Stomach smooth muscle (tissue), 2 donors: Measurements from ENCODE around the gene ADISSP.
"Not testable (repeated sequence)": the region's sequence is repeated elsewhere in the genome, so short reads cannot be mapped to it uniquely, and the experiment has no call there.

ENCODE experiments used
- H3K27ac ChIP-seq: one replicate; pipeline ENCODE4 v1.7.0; 2013; ENCODE audit warnings: mild to moderate bottlenecking, low read length, inconsistent platforms
- H3K27me3 ChIP-seq, 2 donors: one replicate each; pipeline ENCODE4 v1.7.0; 2013; ENCODE audit warnings: low read length in 2 of 2; ENCODE audit not compliant: insufficient read depth in 2 of 2, control insufficient read depth in 1 of 2
- H3K36me3 ChIP-seq, 2 donors: one replicate each; pipeline ENCODE4 v1.7.0; 2013; ENCODE audit warnings: low read length in 2 of 2; ENCODE audit not compliant: control insufficient read depth in 2 of 2, insufficient read depth in 2 of 2
- H3K4me1 ChIP-seq: one replicate; pipeline ENCODE4 v1.7.0; 2013; ENCODE audit warnings: low read length; ENCODE audit not compliant: control insufficient read depth, insufficient read depth
- H3K4me3 ChIP-seq, 2 donors: one replicate each; pipeline ENCODE4 v1.7.0; 2013; ENCODE audit warnings: low read length in 2 of 2
- H3K9ac ChIP-seq, 2 donors: one replicate each; pipeline ENCODE4 v1.7.0; 2013; ENCODE audit warnings: low read length in 2 of 2, mild to moderate bottlenecking in 1 of 2
- H3K9me3 ChIP-seq, 2 donors: one replicate each; pipeline ENCODE4 v1.7.0; 2013; ENCODE audit warnings: low read length in 2 of 2; ENCODE audit not compliant: control insufficient read depth in 2 of 2
- donor health status: healthy.
- donor health status: Pancreatic carcinoma.

The ADISSP gene

DNA sequence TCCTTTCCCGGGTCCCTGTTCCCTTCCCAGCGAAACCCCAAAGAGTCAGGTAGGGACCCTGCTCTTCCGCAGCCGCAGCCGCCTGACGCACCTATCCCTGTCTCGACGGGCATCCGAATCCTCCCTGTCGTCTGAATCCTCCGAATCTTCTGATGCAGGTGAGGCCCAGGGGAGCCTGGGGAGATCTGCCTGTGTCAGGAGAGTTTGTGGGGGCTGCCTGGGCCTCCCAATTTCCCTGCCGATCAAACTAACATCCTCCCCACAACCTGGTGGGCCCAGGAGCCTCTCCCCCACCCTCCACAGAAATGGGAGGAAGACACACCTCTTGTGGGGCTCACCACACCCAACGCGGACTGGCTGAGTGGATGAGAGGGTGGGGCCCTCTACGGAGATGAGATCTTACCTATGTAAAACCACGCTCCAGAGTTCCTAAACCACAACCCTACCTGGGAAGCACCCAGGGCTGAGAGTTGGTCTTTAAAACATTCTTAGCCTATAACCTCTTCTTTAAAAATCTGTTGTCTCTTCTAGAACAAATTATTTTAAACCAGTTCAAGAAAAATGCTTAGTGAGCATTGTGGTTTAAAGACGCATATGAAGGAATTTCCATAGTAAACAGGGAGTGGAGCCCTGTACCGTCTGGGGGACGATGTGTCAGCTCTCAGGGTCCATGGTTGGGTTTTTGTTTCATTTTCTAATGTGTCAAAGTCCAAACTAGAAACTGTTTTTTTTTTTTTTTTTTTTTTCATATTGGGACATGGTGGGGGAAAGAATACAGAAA, 30.2 kb upstream of the ADISSP start:
- H3K4me1 ChIP-seq: peaks cover 55% of the 10 kb centered on the region
- no peaks in the 10 kb centered on the region for H3K27me3 ChIP-seq
- peaks cover 24 to 26% of the 10 kb centered on the region in 2 donors for H3K36me3 ChIP-seq
- H3K4me3 ChIP-seq: peak overlapping the region; percentile 76 to 94
- H3K27ac ChIP-seq: peak overlapping the region; percentile 67
- H3K9me3 ChIP-seq: no peaks in the 10 kb centered on the region
- peak overlapping the region; percentile 39 to 73 for H3K9ac ChIP-seq

DNA sequence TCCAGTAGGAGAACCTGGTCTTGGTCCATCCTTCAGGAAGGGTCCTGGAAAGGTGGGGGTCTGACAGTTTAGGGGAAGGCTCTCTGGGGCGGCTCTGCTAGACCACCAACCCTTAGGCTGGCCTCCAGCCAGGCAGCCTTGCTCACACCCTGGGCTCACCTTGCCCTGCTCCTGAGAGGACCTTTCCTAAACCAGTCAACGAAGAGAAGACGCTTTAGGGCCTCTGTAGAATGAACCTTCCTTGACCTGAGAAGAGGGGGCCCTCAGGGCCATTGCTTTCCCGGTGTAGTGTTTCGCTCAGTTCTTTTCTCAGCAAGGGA, 29.6 kb upstream of the ADISSP start:
- Histone ChIP-seq H3K36me3 (peaks cover 20% of the 10 kb centered on the region in 2 donors), H3K27me3 (no peaks in the 10 kb centered on the region), H3K9me3 (no peaks in the 10 kb centered on the region), H3K4me1 (peaks cover 55% of the 10 kb centered on the region), H3K27ac (peak overlapping the region; percentile 67), H3K9ac (peak overlapping the region; percentile 39 to 73), H3K4me3 (peak overlapping the region; percentile 76 to 94)

DNA sequence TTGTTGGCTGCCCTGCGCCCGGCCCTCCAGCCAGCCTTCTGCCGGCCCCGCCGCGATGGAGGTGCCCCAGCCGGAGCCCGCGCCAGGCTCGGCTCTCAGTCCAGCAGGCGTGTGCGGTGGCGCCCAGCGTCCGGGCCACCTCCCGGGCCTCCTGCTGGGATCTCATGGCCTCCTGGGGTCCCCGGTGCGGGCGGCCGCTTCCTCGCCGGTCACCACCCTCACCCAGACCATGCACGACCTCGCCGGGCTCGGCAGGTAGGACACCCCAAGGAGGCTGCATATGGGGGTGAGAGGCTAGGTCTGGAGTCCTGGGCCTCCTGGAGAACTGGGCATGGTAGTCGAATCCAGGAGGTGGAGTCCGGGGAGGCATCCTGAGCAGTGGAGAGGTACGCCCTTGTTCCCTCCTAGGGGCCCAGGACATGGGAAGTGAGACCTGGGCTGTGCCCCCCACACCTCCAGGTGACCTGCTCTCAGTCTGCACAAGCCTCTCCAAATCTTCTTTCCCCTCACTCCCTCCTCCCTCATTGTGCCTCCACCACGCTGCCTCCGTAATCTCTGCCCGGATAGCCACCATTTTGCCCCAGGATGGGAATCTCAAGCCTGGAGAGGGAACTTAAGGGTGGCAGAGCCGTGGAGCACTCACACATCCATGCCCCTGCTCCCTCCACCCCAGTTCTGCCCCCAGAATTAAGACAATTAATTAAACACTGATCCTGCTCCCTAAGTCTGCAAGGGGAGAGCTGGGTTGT, 29.1 kb upstream of the ADISSP start:
- Histone ChIP-seq H3K9me3 (no peaks in the 10 kb centered on the region), H3K4me3 (peak overlapping the region; percentile 76 to 94), H3K36me3 (peaks cover 16% of the 10 kb centered on the region in 2 donors), H3K4me1 (peaks cover 55% of the 10 kb centered on the region), H3K27me3 (no peaks in the 10 kb centered on the region), H3K27ac (peak overlapping the region; percentile 67), H3K9ac (peak overlapping the region; percentile 39 to 73)

DNA sequence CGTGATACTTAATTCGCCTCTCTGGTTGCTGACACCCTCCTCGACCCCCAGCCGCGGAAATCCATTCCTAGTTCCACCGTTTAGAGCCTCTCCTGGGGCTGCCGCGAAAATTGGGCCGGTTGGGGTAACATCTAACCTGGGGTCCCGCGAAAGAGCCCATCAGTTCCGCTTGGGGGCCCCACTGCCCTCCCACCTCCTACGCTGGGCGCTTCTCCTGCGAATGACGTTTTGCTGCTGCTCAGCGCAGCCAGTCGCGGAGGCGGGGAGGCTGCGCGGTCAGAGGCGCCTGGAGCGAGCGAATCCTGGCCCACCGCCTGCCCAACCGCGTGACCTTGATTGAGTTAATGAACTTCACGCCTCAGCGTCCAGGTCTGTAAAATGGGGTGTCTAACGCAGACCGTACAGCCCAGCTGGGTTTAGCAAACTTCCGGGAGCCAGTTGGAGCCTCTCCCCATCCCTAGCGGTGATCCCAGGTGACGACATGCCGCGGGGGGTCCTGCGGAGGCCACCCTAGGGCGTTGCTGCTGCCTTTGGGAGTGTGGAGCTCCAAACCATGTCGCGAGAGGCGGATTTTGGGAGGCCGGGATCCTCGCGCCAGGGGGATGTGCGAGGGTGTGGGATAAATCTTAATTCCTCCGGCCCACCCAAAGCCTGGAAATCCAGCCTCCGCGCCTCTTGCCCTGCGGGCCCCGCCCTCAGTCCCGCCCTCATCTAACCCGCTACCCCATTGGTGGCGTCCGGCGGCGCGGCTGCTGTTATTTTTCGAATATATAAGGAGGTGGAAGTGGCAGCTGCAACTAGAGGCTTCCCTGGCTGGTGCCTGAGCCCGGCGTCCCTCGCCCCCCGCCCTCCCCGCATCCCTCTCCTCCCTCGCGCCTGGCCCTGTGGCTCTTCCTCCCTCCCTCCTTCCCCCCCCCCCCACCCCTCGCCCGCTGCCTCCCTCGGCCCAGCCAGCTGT, 28.2 kb upstream of the ADISSP start, which contains the start of gene CDC25B:
Gene CDC25B (plus strand): TSS at position 800 of the 958 bp plus-strand sequence. CDS start 222 bp downstream, outside the sequence.
- peaks cover 55% of the 10 kb centered on the region for H3K4me1 ChIP-seq
- H3K9ac ChIP-seq: peak within 1 kb of the TSS; percentile 96 to 98
- peak within 1 kb of the TSS; percentile 83 to 94 for H3K4me3 ChIP-seq
- H3K36me3 ChIP-seq: peaks cover 8% of the 10 kb centered on the region in 2 donors
- H3K9me3 ChIP-seq: no peaks in the 10 kb centered on the region
- H3K27ac ChIP-seq: peak within 1 kb of the TSS; percentile 99
- no peaks in the 10 kb centered on the region for H3K27me3 ChIP-seq

DNA sequence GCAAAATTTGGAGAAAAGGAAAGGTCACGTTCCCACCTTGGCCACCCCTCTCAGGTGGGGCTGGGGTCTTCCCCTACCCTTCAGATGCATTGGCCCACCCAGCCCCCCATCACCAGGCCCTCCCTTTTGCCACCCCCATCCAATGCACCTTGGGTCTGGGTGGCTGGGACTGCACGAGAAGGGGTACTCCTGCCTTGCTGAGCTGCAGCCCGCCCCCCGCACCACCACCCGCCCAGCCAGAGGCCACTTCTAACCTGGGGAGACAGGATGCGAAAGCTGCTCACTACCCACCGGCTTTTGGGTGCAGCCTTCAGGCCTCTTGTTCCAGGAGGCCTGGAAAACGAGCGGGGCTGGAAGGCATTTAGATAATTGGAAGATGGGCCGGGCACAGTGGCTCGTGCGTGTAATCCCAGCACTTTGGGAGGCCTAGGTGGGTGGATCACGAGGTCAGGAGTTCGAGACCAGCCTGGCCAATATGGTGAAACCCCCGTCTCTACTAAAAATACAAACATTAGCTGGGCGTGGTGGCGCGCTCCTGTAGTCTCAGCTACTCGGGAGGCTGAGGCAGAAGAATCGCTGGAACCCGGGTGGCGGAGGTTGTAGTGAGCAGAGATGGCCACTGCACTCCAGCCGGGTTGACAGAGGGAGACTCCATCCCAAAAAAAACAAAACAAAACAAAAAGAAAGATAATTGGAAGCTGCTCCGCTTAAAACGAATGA, 27.3 kb upstream of the ADISSP start:
- Histone ChIP-seq H3K4me3 (peak overlapping the region; percentile 83 to 94), H3K27me3 (no peaks in the 10 kb centered on the region), H3K27ac (peak overlapping the region; percentile 99), H3K9ac (peak overlapping the region; percentile 96 to 98), H3K4me1 (peaks cover 50% of the 10 kb centered on the region), H3K36me3 (peaks cover 0 to 3% of the 10 kb centered on the region in 2 donors), H3K9me3 (no peaks in the 10 kb centered on the region)

DNA sequence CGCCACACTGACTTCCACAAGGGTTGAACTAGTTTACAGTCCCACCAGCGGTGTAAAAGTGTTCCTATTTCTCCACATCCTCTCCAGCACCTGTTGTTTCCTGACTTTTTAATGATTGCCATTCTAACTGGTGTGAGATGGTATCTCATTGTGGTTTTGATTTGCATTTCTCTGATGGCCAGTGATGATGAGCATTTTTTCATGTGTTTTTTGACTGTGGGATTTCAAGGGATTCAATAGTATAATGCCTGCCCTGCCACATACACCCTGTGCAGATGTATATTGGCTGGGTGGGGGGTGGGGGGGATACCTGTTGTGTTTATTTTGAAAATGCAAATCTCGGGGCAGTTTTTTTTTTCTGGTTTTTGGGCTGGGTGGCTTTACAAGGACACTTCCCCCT, 26.6 kb upstream of the ADISSP start:
- not testable (repeated sequence) for H3K36me3 ChIP-seq, H3K9ac ChIP-seq, H3K27me3 ChIP-seq, H3K27ac ChIP-seq, H3K9me3 ChIP-seq, H3K4me3 ChIP-seq
- H3K4me1 ChIP-seq: peaks cover 44% of the 10 kb centered on the region

DNA sequence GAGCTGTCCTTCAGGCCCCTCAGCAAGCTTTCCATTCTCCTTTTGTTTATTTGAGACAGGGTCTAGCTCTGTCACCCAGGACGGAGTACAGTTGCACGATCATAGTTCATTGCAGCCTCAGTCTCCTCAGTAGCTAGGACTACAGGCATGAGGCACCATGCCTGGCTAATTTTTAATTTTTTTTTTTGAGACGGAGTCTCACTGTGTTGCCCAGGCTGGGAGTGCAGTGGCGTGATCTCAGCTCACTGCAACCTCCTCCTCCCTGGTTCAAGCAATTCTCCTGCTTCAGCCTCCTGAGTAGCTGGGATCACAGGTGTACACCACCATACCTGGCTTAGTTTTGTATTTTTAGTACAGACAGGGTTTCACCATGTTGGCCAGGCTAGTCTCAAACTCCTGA, 21.6 kb upstream of the ADISSP start:
- not testable (repeated sequence) for H3K9ac ChIP-seq, H3K27me3 ChIP-seq, H3K4me3 ChIP-seq, H3K27ac ChIP-seq, H3K36me3 ChIP-seq, H3K9me3 ChIP-seq
- H3K4me1 ChIP-seq: peaks cover 20% of the 10 kb centered on the region

DNA sequence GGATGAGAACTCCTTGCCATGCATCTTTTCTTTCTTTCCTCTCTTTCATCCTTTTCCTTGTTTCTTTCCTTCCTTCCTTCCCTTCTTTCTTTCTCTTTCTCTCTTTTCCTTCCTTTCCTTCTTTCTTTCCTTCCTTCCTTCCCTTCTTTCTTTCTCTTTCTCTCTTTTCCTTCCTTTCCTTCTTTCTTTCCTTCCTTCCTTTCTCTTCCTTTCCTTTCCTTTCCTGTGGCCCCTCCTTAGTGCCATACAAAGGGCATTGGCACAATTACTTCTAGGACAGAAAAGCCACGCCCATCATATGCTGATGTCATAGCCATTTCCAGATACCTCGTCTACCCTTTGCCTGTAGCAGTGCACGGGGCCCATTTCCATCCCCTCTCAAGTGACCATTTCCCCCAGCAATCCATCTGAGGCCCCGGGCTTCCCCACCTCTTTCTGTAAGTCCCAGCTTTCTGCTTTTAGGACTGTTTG, 21.2 kb upstream of the ADISSP start:
- Histone ChIP-seq H3K4me3 (no peak overlapping the region), H3K9me3 (no peaks in the 10 kb centered on the region), H3K9ac (no peak overlapping the region), H3K27me3 (no peaks in the 10 kb centered on the region), H3K36me3 (no peaks in the 10 kb centered on the region), H3K27ac (no peak overlapping the region), H3K4me1 (peaks cover 25% of the 10 kb centered on the region)

DNA sequence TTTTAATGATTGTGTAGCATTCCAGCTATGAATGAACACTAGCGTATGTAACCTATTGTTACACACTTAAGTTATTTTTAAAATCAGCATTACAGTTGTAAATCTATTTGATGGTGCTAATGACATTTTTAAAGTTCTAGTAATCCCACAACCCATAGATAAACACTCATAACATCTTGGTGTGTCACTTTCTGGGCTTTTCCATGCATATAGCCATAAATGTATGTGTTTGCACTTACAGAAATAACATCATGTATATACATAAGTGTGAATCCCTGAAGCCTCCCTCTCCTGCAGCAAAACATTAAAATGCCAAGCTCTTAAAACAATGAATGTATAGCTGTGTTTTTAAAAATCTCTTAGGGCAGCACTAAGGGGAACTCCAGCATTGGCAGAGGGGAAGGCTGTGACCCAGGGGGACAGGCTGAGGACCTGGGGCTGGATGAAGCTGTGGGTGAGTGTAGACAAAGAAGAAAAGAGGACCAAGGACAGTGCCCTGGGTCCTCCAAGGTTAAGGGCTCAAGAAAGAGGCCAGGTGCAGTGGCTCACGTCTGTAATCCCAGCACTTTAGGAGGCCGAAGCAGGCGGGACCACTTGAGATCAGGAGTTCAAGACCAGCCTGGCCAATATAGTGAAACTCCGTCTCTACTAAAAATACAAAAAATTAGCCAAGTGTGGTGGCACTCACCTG, 19.9 kb upstream of the ADISSP start:
- Histone ChIP-seq H3K9me3 (no peaks in the 10 kb centered on the region), H3K27ac (no peak overlapping the region), H3K4me1 (peaks cover 32% of the 10 kb centered on the region)

More for the DNA sequence above, 19.9 kb upstream of the ADISSP start:
- H3K36me3 ChIP-seq: no peaks in the 10 kb centered on the region
- no peaks in the 10 kb centered on the region for H3K27me3 ChIP-seq
- peak overlapping the region; percentile 44 to 50 for H3K4me3 ChIP-seq
- peak overlapping the region in 1 of 2 donors; percentile 50 for H3K9ac ChIP-seq
